GM12875 (cell line): Measurements from ENCODE around the gene MEGF11.
"Not testable (repeated sequence)": the region's sequence is repeated elsewhere in the genome, so short reads cannot be mapped to it uniquely, and the experiment has no call there.

Source experiments
- H3K4me3 ChIP-seq: one replicate; pipeline ENCODE4 v1.5.1; 2011; ENCODE audit warnings: low read depth, low read length, control low read depth
- TF ChIP-seq, protein P1 (sequence below): IDR thresholded peaks from 2 replicates; pipeline ENCODE4 v1.5.1; 2011; ENCODE audit warnings: low read depth, mild to moderate bottlenecking, control low read depth, inconsistent platforms, low read length, moderate library complexity, borderline replicate concordance; ENCODE audit not compliant: insufficient read depth

MEGF11 gene

DNA sequence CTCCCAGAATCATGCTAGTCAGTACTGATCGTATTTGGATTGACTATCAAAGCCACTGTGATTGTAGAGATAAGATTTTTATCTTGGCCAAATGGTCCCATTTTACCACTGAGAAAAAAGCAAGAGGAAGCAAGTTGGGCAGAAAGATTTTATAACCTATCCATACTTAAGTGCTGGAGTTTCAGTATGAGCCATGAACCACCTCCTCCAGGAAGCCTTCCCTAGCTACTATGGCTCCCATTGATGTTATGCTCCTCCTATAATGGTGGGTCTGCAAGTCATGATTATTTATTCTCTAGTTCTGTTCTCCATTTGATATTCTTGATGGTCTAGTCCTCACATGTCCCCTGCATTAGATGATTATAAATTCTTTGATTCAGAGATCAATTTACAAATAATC, 6.6 kb downstream of the MEGF11 start:
- TF ChIP-seq, protein P1, sequence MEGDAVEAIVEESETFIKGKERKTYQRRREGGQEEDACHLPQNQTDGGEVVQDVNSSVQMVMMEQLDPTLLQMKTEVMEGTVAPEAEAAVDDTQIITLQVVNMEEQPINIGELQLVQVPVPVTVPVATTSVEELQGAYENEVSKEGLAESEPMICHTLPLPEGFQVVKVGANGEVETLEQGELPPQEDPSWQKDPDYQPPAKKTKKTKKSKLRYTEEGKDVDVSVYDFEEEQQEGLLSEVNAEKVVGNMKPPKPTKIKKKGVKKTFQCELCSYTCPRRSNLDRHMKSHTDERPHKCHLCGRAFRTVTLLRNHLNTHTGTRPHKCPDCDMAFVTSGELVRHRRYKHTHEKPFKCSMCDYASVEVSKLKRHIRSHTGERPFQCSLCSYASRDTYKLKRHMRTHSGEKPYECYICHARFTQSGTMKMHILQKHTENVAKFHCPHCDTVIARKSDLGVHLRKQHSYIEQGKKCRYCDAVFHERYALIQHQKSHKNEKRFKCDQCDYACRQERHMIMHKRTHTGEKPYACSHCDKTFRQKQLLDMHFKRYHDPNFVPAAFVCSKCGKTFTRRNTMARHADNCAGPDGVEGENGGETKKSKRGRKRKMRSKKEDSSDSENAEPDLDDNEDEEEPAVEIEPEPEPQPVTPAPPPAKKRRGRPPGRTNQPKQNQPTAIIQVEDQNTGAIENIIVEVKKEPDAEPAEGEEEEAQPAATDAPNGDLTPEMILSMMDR = no peak
- no peak overlapping the region for H3K4me3 ChIP-seq

DNA sequence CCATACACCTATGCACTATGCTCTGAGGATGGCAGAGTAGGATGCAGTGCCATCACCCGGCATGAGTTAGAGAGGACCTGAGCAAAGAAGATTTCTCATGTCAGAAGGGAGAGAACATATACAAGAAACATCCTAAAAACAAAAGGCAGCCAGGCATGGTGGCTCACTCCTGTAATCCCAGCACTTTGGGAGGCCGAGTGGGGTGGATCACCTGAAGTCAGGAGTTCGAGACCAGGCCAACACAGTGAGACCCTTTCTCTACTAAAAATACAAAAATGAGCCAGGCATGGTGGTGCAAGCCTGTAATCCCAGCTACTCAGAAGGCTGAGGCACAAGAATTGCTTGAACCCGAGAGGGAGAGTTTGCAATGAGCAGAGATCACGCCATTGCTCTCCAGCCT, 7.7 kb downstream of the MEGF11 start:
- H3K4me3 ChIP-seq = not testable (repeated sequence)

DNA sequence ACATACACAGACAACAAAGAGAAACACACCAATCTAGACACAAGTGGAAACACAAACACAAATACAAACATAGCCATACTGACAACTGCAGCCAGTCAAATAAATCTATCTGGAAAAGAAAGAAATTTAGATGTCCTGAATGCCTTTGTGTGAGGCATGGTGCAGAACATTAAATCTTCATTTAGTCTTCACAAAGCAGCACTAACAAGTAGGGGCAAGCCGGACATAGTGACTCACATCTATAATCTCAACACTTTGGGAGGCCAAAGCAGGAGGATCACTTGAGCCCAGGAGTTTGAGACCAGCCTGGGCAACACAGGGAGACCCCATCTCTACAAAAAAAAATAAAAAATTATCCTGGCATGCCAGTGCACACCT, 11.7 kb downstream of the MEGF11 start:
- TF ChIP-seq, protein P1 = no peak
- no peak overlapping the region for H3K4me3 ChIP-seq

DNA sequence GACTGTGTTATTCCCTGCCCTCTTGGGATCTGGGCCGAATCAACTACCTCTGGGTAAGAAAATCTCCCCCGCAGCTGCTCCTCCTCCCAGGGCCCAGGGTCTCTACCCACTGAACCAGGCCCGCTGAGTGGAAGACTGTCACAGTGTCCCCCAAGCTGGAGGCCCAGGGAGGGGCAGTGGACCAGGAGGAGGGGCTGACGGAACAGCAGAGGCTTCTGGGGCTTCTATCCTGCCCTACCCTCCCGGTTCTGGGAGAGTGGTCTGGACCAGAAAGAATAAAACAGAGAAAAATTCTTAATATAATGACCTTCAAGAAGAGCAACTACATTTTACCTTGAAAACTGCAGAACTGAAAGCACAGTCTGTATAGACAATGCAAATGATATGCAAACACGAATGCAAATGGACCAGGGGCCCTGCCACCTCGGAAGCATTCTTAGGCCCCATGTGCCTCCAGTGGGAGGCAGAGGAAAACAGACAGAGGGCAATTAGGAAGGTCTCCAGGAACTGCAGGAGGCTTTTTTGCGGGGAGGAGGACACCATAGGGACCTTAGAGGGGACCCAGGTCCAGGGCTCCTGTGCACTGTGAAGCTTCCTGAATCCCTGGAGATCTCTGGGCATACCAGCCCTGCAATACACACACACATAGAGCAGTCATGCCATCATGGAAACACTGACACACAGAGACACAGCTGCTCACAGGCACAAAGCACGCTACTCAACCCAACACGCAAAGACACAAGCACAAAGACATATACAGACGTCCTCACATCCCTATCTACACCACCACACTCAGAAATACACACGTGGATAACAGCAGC, 12.3 kb downstream of the MEGF11 start:
- H3K4me3 ChIP-seq = no peak overlapping the region
- TF ChIP-seq, protein P1 = no peak

DNA sequence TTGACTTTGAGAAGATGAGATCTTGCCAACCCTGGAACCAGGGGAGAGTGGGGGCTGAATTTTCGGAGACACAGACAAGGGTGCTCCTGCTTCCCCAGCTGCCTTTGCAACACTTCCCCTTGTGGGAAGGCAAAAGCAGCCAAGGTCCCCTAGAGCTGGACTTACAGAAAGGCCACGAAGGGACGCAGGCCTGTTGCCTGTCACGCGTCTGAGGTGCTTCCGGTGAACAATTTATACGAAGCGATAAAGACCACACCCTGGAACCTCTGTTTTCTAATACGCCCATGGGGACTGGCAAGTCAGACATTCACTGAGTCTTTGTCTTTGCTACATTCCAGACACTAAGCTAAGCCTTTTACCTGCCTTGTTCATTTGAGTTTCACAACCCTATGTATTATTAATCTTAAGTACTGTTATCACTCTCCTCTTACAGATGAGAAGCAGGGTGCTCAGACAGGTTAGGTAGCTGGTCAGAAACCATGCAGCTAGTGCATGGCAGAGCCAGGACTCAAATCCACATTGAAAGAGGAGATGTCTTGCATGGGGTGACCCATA, 13.2 kb downstream of the MEGF11 start:
- no peak overlapping the region for H3K4me3 ChIP-seq
- TF ChIP-seq, protein P1 = no peak

DNA sequence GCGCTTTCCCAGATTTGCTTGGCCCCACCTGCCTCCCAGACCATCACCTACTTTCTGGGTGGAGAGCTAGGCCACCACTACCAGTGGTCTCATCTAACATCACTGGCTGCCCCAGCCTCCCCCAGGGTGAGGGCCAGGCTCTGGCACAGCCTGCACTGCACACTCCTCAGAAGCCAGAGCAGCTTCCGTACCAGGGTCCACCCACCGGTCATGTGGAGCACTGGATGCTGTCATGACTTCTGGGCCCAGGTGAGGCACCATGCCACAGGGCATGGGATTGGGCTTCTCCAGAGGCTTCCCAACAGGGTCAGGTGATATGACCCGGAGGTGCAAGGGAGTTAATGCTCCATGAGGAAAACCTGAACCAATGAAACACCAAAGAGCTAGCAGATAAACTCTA, 14.0 kb downstream of the MEGF11 start:
- TF ChIP-seq, protein P1 = no peak
- H3K4me3 ChIP-seq = no peak overlapping the region

DNA sequence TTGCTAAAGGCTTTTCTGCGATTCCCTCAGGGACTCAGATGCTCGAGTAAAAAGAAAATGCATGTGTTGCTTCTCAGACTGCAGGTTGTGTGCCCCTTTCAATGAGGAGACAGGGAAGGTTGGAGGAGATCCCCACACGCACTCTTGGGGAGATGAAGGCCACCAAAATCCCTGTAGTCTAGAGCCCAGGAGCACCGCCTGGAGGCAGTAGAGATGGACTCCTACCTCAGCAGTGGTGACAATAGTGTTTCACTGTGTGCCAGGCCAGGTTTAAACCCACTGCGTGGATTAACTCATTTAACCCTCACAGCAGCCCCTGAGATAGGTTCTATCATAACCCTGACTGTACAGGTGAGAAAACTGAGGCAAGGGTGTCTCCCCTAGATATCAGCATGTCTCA, 15.2 kb downstream of the MEGF11 start:
- TF ChIP-seq, protein P1 = no peak
- H3K4me3 ChIP-seq = no peak overlapping the region
